Muscle of arm (tissue), 12 donors: Measurements from ENCODE around the gene MEIS2. TPM values are rescaled to one million over a fixed set of nuclear protein-coding genes. Genes with fewer than 3 reads are reported as not detected.
A peak's percentile ranks its signal among the peaks of the same experiment; 100 is the strongest.

Experiments
- DNase-seq: peaks from one replicate; pipeline ENCODE4 v3.0.0-alpha.2; 2013
- polyA plus RNA-seq, 12 donors: library from polyadenylated mRNA; unstranded; fragments of 120-200 nt; gene quantifications; one replicate each; pipeline ENCODE4 v1.2.1, GENCODE V29; 2013; ENCODE audit not compliant: insufficient read length in 12 of 12

MEIS2 gene
- polyA plus RNA-seq, 12 donors, result 4.3 to 48.6 (median 7.6) TPM; not detected in 1

DNA sequence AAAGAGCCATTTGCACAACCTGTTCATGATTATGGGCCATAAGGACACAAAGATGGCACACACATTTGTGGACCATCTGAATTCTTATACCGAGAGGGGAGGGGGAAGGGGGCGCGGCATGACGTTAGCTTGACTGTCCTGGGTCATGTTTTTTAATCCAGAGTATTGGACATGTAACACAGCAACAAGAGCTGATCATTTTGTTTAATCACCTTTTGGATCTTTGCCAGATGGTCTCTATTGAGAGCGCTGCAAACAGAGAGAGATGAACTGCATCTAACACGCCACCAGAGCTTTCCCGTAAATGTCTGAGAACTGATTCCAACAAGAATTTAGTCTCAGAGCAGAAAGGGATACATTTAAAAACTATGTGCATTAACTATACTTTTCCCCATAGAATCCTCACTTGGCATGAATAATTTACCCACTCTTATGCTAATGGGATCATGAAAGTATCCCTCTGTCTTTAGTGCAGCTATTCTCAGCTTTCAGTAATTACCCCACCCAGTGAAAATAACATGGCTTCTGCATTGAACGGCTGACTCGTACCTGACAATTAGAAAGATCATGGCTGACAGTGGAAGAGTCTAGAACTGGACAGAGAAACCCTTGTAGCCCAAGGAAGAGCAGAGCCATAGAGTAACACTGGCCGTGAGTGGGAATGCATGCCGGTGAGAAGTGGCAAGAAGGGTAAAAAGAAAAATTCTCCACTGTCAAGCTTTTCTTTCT lies 22.6 kb downstream of the MEIS2 start:
- no peak for DNase-seq

GRCh38 chr15:37076543-37076942 lies 23.8 kb downstream of the MEIS2 start:
- no peak for DNase-seq

GRCh38 chr15:37075777-37076176 lies 24.6 kb downstream of the MEIS2 start:
- no peak for DNase-seq

DNA sequence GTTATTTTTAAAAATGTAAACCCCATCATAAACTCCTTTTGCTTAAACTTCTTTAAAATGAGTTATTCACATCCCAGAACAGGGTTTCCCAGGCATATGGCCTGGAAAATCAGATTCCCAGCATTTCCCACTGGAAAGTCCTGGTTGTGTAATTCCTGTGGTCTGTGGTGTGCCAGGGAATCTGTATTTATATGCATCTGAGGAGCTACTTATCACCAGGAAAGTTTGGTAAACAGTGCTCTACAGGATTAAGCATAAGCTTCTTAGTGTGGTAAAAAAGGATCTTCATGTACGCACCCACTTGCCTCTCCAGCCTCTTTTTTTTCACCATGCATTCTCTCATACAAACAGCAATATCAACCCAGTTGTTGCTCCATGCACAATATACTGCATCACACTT lies 28.2 kb downstream of the MEIS2 start:
- DNase-seq, result no peak

DNA sequence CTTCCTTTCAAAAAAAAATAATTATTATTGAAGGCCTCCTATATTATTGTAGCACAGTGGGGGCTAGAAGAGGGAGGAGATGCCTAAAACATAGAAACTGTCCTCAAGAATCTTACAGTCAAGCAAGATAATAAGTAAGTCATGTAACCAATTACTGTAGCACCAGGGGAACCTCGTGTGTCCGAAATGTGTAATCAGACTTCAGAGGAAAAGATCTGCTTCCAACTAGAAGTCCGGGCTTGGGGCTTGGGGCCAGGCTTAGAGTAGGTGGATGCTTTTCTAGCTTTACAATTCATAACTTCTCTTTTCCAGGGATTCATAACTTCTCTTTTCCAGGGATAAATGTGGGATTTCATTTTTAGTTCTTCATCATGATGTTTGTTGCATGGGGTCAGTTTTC lies 29.2 kb downstream of the MEIS2 start:
- DNase-seq, result no peak

DNA sequence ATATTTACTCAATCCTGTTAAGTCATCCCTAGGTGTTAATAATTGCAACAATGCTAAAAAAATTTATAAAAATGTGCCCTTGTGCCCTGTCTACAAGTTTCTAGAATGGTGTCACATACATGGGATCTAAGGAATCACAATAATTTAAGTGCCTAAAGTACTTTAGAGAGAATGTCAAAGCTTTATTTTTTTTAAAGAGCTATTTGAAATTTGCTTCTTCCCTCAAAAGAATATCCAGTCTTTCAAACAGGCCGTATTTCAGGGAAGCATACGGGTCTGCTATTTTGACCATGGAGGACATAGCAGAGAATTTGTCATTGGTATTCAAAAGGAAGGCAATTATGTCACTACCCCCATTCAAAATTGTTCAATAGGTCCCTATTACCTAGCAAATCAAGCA lies 29.7 kb downstream of the MEIS2 start:
- DNase-seq, result no peak

- DNase-seq, result no peak
These were observed 38.4 kb downstream of the MEIS2 start for GRCh38 chr15:37061996-37062395.

DNA sequence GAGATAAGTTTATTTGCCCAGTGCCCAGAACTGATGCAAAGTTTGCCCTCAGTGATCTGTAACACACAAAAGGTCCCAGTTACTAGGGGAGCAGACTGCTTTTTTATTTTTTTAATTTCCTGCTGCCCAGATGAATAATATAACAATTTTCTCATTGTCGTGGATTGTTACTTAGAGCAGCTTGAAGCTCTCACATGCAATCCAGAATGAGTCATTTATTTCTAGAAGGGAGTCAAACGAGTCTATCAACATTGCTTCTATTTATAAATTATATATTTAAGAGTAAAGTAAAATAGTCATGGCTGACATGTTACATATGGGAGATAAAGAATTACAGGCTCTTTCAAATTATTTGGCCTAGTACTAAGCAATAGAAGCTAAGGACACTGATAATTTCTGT lies 41.3 kb downstream of the MEIS2 start:
- no peak for DNase-seq

- no peak for DNase-seq
These were observed 41.9 kb downstream of the MEIS2 start for GRCh38 chr15:37058316-37058985.

GRCh38 chr15:37057831-37058230 lies 42.5 kb downstream of the MEIS2 start:
- DNase-seq, result no peak

- no peak for DNase-seq
These were observed 43.1 kb downstream of the MEIS2 start for GRCh38 chr15:37057256-37057655.

DNA sequence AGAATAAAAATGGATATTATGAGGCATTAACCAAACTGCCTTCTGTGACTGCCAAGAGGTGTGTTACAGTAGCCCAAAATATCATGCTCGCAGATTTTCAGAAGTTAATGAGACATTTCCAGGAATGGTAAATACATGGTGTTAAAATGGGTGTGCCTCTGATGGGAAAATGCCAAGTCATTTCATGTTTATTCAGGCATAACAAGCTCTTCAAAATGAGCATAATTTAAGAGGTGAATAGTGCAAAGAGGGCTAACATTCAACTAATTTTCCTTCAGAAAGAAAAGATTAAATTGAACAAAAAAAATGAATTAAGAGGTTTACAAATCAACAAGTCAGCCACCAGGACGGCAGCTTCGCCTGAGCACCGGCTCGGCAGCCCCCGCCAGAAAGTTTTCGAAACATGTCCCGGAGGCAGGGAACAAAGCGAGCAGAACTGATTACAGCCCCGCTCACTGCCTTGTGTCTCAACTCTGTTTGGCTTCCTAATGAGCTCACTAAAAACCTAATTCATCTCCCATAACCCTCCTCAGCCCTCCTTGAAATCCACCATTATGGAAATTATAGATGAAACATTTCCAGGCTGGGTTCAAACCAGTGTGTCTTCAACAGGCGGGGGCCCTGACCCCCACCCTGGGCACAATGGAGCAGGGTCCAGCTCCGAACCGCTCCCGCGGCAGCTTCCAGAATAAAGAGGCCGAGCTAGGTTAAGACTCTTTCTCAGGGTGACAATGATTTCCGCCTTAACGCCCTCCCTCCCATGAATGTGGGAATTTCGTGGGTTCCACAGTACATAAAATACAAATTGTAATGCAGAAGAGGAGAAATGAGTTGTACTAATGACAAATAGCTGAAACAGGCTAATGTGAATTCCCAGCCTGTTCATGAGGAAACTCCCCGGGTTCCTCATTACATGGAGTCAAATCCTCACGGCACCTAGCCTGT lies 43.9 kb downstream of the MEIS2 start:
- no peak for DNase-seq

GRCh38 chr15:37055481-37055880 lies 44.9 kb downstream of the MEIS2 start:
- DNase-seq, result no peak

- DNase-seq, result no peak
These were observed 46.0 kb downstream of the MEIS2 start for GRCh38 chr15:37054336-37054735.

GRCh38 chr15:37053166-37053565 lies 47.2 kb downstream of the MEIS2 start:
- DNase-seq, result no peak

- DNase-seq, result no peak
These were observed 50.0 kb downstream of the MEIS2 start for GRCh38 chr15:37050345-37050744.

- no peak for DNase-seq
These were observed 53.3 kb downstream of the MEIS2 start for GRCh38 chr15:37046876-37047614.

DNA sequence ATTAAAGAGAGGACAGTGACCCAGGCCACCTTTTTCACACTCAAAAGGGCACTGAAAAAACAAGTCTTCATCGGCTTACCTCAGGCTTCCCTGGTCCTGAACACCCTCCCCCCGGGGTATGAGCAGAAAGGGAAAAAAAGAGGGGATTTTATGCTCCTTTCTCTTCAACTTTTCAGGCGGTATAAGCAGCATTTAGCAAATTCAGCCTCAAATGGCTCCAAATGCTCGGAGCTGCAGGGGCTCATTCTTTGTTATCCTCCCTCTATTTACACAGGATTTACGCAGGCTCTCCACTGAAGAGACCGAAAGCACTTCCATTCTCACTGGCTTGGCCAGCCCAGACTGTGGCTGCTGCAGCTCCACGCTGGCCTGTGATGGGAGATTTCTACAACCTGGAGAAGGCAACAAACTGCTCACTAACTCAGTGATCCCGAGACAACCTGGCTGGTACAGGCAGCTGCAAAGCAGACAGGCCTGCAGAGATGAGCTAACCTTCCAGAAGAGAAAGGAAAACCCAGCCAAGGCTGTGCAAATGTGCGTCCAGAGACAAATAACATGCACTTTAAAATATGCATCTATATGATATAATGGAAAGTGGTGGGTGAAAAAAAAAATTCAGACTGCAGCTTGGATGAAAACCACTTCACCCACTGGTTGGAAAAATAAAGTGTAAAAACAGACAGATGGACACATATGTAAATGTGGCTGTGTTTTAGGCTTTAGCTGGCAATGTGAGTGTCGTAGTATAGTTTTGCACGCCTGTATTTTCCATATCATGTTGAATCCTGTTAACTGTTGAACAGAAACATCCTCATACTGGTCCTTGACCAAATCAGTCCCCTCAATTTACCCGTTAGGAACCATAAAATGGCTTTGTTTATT lies 54.2 kb downstream of the MEIS2 start:
- peak; percentile 69 for DNase-seq

DNA sequence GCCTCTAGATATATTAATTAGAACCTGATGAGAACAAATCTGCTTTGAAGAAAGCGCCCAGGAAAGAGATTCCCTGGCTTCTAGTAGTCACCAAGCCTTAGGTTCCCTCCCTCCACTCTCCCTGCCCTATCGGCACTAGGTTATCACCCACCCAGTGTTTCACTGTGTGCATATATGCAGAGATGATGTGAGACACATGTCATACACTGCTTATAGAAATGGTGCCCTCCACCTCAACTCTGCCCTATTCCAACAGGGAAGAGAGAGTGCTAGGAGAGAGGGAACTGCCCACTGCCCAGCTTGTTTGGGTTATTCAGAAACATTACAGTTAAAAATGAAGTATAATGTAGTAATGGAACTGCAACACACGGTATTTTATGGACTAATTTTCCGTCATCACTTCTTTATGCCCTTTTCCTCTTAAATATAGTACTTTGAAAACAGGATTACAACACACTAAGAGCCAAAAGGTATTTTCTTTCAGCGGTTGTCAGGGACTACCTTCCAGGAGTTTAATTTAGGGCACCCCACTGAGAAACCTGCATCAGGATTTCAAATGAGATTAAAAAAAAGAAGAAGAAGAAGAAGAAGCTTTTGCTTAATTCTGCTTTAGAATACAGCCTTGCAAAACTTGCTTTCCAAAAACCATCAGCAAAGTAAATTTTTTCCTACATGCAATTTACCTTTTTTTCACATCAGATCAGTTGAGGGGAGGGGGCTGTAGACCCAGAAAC lies 55.3 kb downstream of the MEIS2 start:
- no peak for DNase-seq

GRCh38 chr15:37041836-37042235 lies 58.5 kb downstream of the MEIS2 start:
- DNase-seq, result no peak
